HepG2 (cell line): ENCODE results near the gene INKA1. TPM values are rescaled to one million over a fixed set of nuclear protein-coding genes. Genes with fewer than 3 reads are reported as not detected.
A peak's percentile ranks its signal among the peaks of the same experiment; 100 is the strongest.

ENCODE experiments used
- ATAC-seq: fragments of 200-7000 bp; cut with Tn5 transposase; 3 replicates; pipeline ENCODE4 v1.9.1; 2020; ENCODE audit warnings: mild to moderate bottlenecking, moderate library complexity
- BruUV-seq: library from RNA; stranded (reverse); fragments of 400-500 nt; replicated peaks from 2 replicates; lab custom pipeline; 2021; lab: Mats Ljungman, UMichigan
- CTCF ChIA-PET: fragments of 300-600 bp; formaldehyde crosslinking; extraction: SDS; loops from one replicate; lab custom pipeline; 2021; ENCODE audit warnings: low total read pairs, inconsistent platforms, low intra/inter-chr PET ratio; lab: Yijun Ruan, JAX
- POLR2A ChIA-PET: fragments of 350-600 bp; sonication (Branson Sonifier 250); formaldehyde crosslinking; loops from one replicate; lab custom pipeline; 2020; ENCODE audit warnings: antibody characterized with exemption, inconsistent platforms; lab: Yijun Ruan, JAX
- DNase-seq: peaks from one replicate; pipeline ENCODE4 v3.0.0-alpha.2; 2015; ENCODE audit warnings: low spot score
- FAIRE-seq: peaks from 3 replicates; lab custom pipeline; 2011; peaks lifted over from hg19 to GRCh38; lab: Jason Lieb, UNC
- H2AFZ ChIP-seq: one replicate; pipeline ENCODE4 v1.6.1; 2011; ENCODE audit warnings: low read length, inconsistent platforms
- H3K27ac ChIP-seq: fragments of 300-600 bp; 3 replicates; pipeline ENCODE4 v1.8.0; 2011; ENCODE audit warnings: mixed run types, mild to moderate bottlenecking, mixed read lengths, low read length, inconsistent platforms; ENCODE audit not compliant: insufficient read depth; ENCODE audit errors: extremely low read length
- H3K27me3 ChIP-seq, 2 experiments: fragments of 200-600 bp in 1 of 2; 2 replicates in 1 of 2; 3 replicates in 1 of 2; pipeline versions ENCODE4 v1.6.0 to v1.8.0; 2011; ENCODE audit warnings: low read length in 2 of 2, mild to moderate bottlenecking in 2 of 2, moderate library complexity in 2 of 2, inconsistent platforms in 1 of 2; ENCODE audit not compliant: insufficient read depth in 2 of 2, control insufficient read depth in 1 of 2
- H3K36me3 ChIP-seq, 2 experiments: fragments of 200-600 bp in 1 of 2; replicated peaks in 1 of 2; 2 replicates in 1 of 2; 3 replicates in 1 of 2; pipeline versions ENCODE4 v1.5.1 to v1.8.0; 2011; ENCODE audit warnings: low read length in 2 of 2, inconsistent platforms in 1 of 2; ENCODE audit not compliant: insufficient read depth in 2 of 2, control insufficient read depth in 1 of 2
- H3K4me1 ChIP-seq: 2 replicates; pipeline ENCODE4 v1.5.1; 2012; ENCODE audit warnings: low read length, inconsistent platforms; ENCODE audit not compliant: insufficient read depth
- H3K4me2 ChIP-seq: 2 replicates; pipeline ENCODE4 v1.6.0; 2011; ENCODE audit warnings: low read depth, low read length, inconsistent platforms
- H3K4me3 ChIP-seq, 3 experiments: fragments of 200-600 bp in 1 of 3; sonication (generic), shearing (Covaris generic) in 1 of 3; replicated peaks in 1 of 3; 2 replicates each; pipeline ENCODE4 v1.5.1; 2011 to 2016; ENCODE audit warnings: low read length in 3 of 3, inconsistent platforms in 2 of 3, low read depth in 2 of 3, mild to moderate bottlenecking in 2 of 3, control low read depth in 1 of 3, mixed read lengths in 1 of 3; ENCODE audit not compliant: insufficient read depth in 1 of 3
- H3K79me2 ChIP-seq: one replicate; pipeline ENCODE4 v1.6.1; 2011; ENCODE audit warnings: low read length, inconsistent platforms; ENCODE audit not compliant: insufficient read depth
- H3K9ac ChIP-seq: 2 replicates; pipeline ENCODE4 v1.6.0; 2011; ENCODE audit warnings: mild to moderate bottlenecking, low read depth, low read length, inconsistent platforms; ENCODE audit not compliant: insufficient read depth
- H3K9me3 ChIP-seq: 2 replicates; pipeline ENCODE4 v1.5.1; 2012; ENCODE audit warnings: mild to moderate bottlenecking, low read length
- H4K20me1 ChIP-seq: 2 replicates; pipeline ENCODE4 v1.6.0; 2011; ENCODE audit warnings: inconsistent platforms, mild to moderate bottlenecking, low read length, moderate library complexity; ENCODE audit not compliant: insufficient read depth
- AGO2 ChIP-seq: fragments of 200-400 bp; formaldehyde crosslinking; optimal IDR thresholded peaks from 2 replicates; pipeline ENCODE3; 2017; ENCODE audit warnings: mild to moderate bottlenecking, low read depth, low read length, moderate library complexity
- RARA ChIP-seq: IDR thresholded peaks from 2 replicates; pipeline ENCODE4 v1.6.1; 2016; ENCODE audit warnings: missing genetic modification reagents, missing compliant biosample characterization
- SOX5 ChIP-seq: IDR thresholded peaks from 2 replicates; pipeline ENCODE4 v1.6.1; 2016; ENCODE audit warnings: borderline replicate concordance
- SP1 ChIP-seq, 2 experiments: fragments of 450-650 bp in 1 of 2; sonication (generic) in 1 of 2; formaldehyde crosslinking in 1 of 2; IDR thresholded peaks; 2 replicates each; pipeline versions ENCODE4 v1.4.0 to v1.6.1; 2016 to 2020; ENCODE audit warnings: missing genetic modification reagents in 1 of 2
- TEAD2 ChIP-seq: sonication (generic); formaldehyde crosslinking; IDR thresholded peaks from 2 replicates; pipeline ENCODE4 v1.9.0; 2021; ENCODE audit warnings: missing genetic modification reagents
- ZBTB20 ChIP-seq: sonication (generic); formaldehyde crosslinking; IDR thresholded peaks from 2 replicates; pipeline ENCODE4 v1.8.1; 2023; ENCODE audit warnings: missing genetic modification reagents, low read depth, mild to moderate bottlenecking, borderline replicate concordance
- ZBTB49 ChIP-seq: sonication (generic); formaldehyde crosslinking; IDR thresholded peaks from 2 replicates; pipeline ENCODE4 v1.4.0; 2020; ENCODE audit warnings: missing genetic modification reagents, borderline replicate concordance
- ZNF180 ChIP-seq: sonication (generic); formaldehyde crosslinking; IDR thresholded peaks from 2 replicates; pipeline ENCODE4 v1.4.0; 2020; ENCODE audit warnings: low read depth, missing genetic modification reagents, borderline replicate concordance
- ZNF263 ChIP-seq: sonication (generic); formaldehyde crosslinking; IDR thresholded peaks from 2 replicates; pipeline ENCODE4 v1.4.0; 2020; ENCODE audit warnings: missing genetic modification reagents
- ZNF281 ChIP-seq: sonication (generic); formaldehyde crosslinking; IDR thresholded peaks from 2 replicates; pipeline ENCODE4 v1.4.0; 2020; ENCODE audit warnings: missing genetic modification reagents, borderline replicate concordance
- ZNF354B ChIP-seq: sonication (generic); formaldehyde crosslinking; IDR thresholded peaks from 2 replicates; pipeline ENCODE4 v1.8.0; 2022; ENCODE audit warnings: mild to moderate bottlenecking, missing genetic modification reagents
- ZNF674 ChIP-seq: sonication (generic); formaldehyde crosslinking; IDR thresholded peaks from 2 replicates; pipeline ENCODE4 v1.5.0; 2020; ENCODE audit warnings: low read depth, mild to moderate bottlenecking, missing genetic modification reagents
- ZNF883 ChIP-seq: sonication (generic); formaldehyde crosslinking; IDR thresholded peaks from 2 replicates; pipeline ENCODE4 v1.5.1; 2020; ENCODE audit warnings: mild to moderate bottlenecking, missing genetic modification reagents; ENCODE audit errors: not compliant biosample characterization
- WGBS: methylation state at CpG from one replicate; pipeline ENCODE4 v1.1.6; 2017; ENCODE audit warnings: low lambda C conversion rate; 5-methylcytosine and 5-hydroxymethylcytosine counted together
- in situ Hi-C: cut with HindIII; loops from 2 replicates; pipeline ENCODE4 v1.10.0; 2017; ENCODE audit warnings: low pct_unique_long_range_greater_than_20kb; ENCODE audit not compliant: extremely low pct_ligation_motif_present
- intact Hi-C: fragments of 100-400 bp; cut with micrococcal nuclease; formaldehyde crosslinking; loops from one replicate; pipeline ENCODE4 v1.10.0; 2022; ENCODE audit not compliant: unreplicated experiment
- polyA plus RNA-seq, 8 experiments: library from polyadenylated mRNA; depleted of rRNA in 3 of 8; stranded (reverse) in 7 of 8; unstranded in 1 of 8; fragments of >200 nt; fragmentation: Illumina TruSeq in 4 of 8; extraction: Trizol in 4 of 8; gene quantifications; 2 replicates each; pipeline versions ENCODE4 v1.2.1 to v1.2.3, GENCODE V29; 2011 to 2016; ENCODE audit warnings: low read depth in 4 of 8, missing spikeins in 1 of 8, mixed read lengths in 1 of 8; ENCODE audit not compliant: insufficient read depth in 1 of 8
- total RNA-seq, 5 experiments: library from RNA; depleted of rRNA; stranded (reverse); fragments of >200 nt; fragmentation: Illumina TruSeq; extraction: Trizol; gene quantifications; 2 replicates each; pipeline ENCODE4 v1.2.3, GENCODE V29; 2016; ENCODE audit warnings: low read depth in 1 of 5
- TF ChIP-seq, protein P1 (sequence below): sonication (generic); formaldehyde crosslinking; IDR thresholded peaks from 2 replicates; pipeline ENCODE4 v1.4.0; 2020; ENCODE audit warnings: missing genetic modification reagents

Gene INKA1
- total and polyA plus RNA-seq, 2 of the 13 experiments (the other 11 are each of a cell fraction or from before 2014, with no cell fraction given), result 0.22 to 0.41 TPM

DNA sequence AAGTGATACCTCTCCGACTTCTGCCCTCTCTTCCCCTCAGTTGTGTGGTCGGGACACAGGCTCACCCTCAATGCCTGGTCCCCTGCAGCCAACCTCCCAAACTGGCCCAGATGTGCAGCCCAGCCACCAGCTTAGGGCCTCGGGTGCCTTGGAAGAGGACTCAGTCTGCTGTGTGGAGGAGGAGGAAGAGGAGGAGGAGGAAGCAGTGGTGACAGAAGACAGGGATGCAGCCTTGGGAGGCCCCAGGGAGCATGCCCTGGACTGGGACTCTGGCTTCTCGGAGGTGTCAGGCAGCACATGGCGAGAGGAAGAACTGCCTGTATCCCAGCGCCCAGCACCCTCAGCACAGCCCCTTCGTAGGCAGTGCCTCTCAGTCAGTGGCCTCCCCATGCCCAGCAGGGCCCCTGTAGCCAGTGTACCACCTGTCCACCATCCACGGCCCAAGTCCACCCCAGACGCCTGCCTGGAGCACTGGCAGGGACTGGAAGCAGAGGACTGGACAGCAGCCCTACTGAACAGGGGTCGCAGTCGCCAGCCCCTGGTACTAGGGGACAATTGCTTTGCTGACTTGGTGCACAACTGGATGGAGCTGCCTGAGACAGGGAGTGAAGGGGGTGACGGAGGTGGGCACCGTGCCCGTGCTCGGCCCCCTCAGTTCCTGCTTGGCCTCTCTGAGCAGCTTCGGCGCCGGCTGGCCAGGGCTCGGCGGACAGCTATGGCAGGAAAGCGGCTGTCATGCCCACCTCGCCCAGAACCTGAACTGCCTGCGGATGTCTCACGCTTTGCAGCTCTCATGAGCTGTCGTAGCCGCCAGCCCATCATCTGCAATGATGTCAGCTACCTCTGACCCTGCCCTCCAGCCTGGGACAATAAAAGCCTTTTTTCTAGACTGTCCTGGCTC is 1.3 kb downstream of the INKA1 start:
- no peaks in the 10 kb centered on the region for H3K36me3 ChIP-seq
- ChIA-PET POLR2A (interaction anchor here (1.0 to 2.8 kb wide), 4 partner anchors 8 to 18 kb away, joined by 3 to 22 read pairs (median 9); partner anchors contain the start of genes IP6K1 and UBA7), CTCF (no interaction called here)
- in situ Hi-C loops (loop anchor here (5.0 to 10.0 kb wide), 2 partner anchors 38 to 100 kb away; partner anchors contain the start of gene MST1R), intact Hi-C loops (no loop called here)
- WGBS, result 75% methylated on average over 20 of the region's 26 CpGs
- no peak overlapping the region for H2AFZ ChIP-seq
- no peak for FAIRE-seq
- DNase-seq, result no peak
- H3K9ac ChIP-seq, result no peak overlapping the region
- H3K79me2 ChIP-seq, result no peaks in the 10 kb centered on the region
- no TSS peak for BruUV-seq
- H3K27me3 ChIP-seq, result peaks cover 0 to 12% of the 10 kb centered on the region in 2 experiments; a peak in 3 of 5 replicates
- H3K4me1 ChIP-seq, result peaks cover 79% of the 10 kb centered on the region
- no peak overlapping the region for H3K27ac ChIP-seq
- peak overlapping the region; percentile 93 for H3K4me2 ChIP-seq
- peak overlapping the region in 2 of 3 experiments; percentile 85 to 89; a peak in 3 of 6 replicates for H3K4me3 ChIP-seq
- no peaks in the 10 kb centered on the region for H3K9me3 ChIP-seq
- no peak for ATAC-seq
- no peaks in the 10 kb centered on the region for H4K20me1 ChIP-seq
- TF ChIP-seq ZNF281 (no peak), AGO2 (peak; percentile 33), ZNF263 (CRISPR knock-in tag) (peak; percentile 45; the same call in 1 of the 2 replicates), ZBTB20 (CRISPR knock-in tag) (no peak), ZNF674 (CRISPR knock-in tag) (no peak), SP1 (IDR thresholded peaks at IDR 0.05) (no peak), SP1 (CRISPR knock-in tag; IDR thresholded peaks at IDR 0.05) (no peak), RARA (CRISPR knock-in tag) (no peak), ZBTB49 (CRISPR knock-in tag) (no peak), ZNF883 (CRISPR knock-in tag) (no peak), ZNF354B (CRISPR knock-in tag) (no peak), SOX5 (CRISPR knock-in tag) (no peak), TEAD2 (CRISPR knock-in tag) (no peak), ZNF180 (CRISPR knock-in tag) (no peak)
- TF ChIP-seq, protein P1, sequence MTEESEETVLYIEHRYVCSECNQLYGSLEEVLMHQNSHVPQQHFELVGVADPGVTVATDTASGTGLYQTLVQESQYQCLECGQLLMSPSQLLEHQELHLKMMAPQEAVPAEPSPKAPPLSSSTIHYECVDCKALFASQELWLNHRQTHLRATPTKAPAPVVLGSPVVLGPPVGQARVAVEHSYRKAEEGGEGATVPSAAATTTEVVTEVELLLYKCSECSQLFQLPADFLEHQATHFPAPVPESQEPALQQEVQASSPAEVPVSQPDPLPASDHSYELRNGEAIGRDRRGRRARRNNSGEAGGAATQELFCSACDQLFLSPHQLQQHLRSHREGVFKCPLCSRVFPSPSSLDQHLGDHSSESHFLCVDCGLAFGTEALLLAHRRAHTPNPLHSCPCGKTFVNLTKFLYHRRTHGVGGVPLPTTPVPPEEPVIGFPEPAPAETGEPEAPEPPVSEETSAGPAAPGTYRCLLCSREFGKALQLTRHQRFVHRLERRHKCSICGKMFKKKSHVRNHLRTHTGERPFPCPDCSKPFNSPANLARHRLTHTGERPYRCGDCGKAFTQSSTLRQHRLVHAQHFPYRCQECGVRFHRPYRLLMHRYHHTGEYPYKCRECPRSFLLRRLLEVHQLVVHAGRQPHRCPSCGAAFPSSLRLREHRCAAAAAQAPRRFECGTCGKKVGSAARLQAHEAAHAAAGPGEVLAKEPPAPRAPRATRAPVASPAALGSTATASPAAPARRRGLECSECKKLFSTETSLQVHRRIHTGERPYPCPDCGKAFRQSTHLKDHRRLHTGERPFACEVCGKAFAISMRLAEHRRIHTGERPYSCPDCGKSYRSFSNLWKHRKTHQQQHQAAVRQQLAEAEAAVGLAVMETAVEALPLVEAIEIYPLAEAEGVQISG (CRISPR knock-in tag), result no peak
